HuH-7 (cell line): ENCODE data around the gene RBFA.

Experiments
- DNase-seq: peaks from one replicate; pipeline ENCODE4 v3.0.0; 2011; ENCODE audit warnings: low spot score

RBFA gene

DNA sequence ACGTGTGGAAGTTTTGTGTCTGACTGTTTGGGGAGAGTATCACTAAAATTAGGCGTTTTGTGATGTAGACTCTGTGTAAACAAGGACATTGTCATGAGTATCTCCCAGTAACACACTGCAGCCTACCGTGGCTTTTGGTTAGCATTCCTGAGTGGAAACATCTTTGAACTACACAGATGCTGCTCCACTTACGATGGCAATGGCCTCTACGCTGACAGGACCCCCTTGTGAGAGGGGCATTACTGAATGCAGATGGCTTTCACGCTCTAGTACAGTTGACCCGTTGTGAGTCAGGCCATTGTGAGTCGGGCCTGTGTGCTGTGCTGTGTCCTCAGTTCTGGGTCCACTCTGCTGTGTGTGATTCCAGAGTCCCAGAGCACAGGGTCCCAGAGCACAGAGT is 40.5 kb downstream of the RBFA start:
- DNase-seq, result no peak

DNA sequence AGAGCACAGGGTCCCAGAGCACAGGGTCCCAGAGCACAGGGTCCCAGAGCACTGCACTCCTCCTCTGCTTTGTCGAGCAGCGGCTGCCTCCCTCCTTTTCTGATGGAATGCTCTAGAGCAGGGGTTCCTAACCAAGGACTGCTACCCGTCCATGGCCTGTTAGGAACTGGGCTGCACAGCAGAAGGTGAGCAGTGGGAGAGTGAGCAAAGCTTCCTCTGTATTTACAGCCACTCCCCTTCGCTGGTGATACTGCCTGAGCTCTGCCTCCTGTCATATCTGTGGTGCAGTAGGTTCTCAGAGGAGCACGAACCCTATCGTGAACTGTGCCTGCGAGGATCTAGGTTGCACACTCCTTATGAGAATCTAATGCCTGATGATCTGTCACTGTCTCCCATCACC is 41.7 kb downstream of the RBFA start:
- DNase-seq, result no peak

DNA sequence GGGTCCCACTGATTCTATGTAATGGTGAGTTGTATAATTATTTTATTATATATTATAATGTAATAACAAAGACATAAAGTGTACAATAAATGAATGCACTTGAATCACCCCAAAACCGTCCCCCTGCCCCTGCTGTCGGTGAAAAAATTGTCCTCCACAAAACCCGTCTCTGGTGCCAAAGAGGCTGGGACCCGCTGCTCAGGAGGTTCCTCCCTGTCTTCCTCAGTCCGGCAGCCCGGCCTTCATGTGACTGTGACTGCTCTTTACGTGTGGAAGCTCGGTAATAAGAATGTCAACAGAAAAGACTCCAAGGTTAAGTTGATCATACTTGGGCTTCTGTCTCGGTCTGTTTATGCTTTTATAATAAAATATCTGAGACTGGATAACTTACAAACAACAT is 42.1 kb downstream of the RBFA start:
- DNase-seq, result no peak

DNA sequence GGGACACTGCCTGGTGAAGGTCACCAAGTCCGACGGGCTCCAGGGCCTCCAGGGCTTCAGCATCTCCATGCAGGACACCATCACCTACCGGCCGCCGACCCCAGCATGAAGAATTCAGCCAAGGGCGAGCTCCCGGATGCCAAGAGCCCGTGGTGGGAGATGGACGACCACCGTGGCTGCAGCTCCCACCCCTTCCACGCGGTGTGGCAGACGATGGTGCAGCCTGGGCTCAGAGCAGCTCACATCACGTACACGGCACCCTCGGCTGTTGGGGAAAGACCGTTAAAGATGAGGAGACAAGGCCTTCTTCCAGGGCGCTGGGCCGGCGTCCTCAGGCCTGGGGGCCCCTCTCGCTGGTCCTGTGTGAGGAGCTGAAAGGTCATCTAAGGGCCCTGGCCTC is 43.6 kb downstream of the RBFA start:
- DNase-seq, result no peak
